K562 (cell line): ENCODE results near the gene PRM1. TPM values are rescaled to one million over a fixed set of nuclear protein-coding genes. Genes with fewer than 3 reads are reported as not detected.

ENCODE experiments used
- ATF1 ChIP-seq, 2 experiments: fragments of 450-650 bp in 1 of 2; IDR thresholded peaks; 2 replicates each; pipeline ENCODE4 v1.6.1; 2016; ENCODE audit warnings: missing compliant biosample characterization in 1 of 2, missing genetic modification characterization in 1 of 2
- CXXC5 ChIP-seq: fragments of 250-450 bp; sonication (Bioruptor Pico); IDR thresholded peaks from 2 replicates; pipeline ENCODE4 v1.8.0; 2022; ENCODE audit warnings: inconsistent platforms, mild to moderate bottlenecking, moderate library complexity
- MYC ChIP-seq, 2 experiments: fragments of 250-450 bp in 1 of 2; sonication (Bioruptor Pico) in 1 of 2; IDR thresholded peaks; 2 replicates each; pipeline versions ENCODE4 v1.5.1 to v1.6.1; 2012 to 2021; ENCODE audit warnings: low read depth in 2 of 2, borderline replicate concordance in 1 of 2, improper control_type of control experiment in 1 of 2, low read length in 1 of 2, mild to moderate bottlenecking in 1 of 2, moderate library complexity in 1 of 2
- POLR2B ChIP-seq: fragments of 450-650 bp; IDR thresholded peaks from 2 replicates; pipeline ENCODE4 v1.6.1; 2018; ENCODE audit warnings: low read depth; ENCODE audit not compliant: partially characterized antibody
- POLR2G ChIP-seq: fragments of 200-400 bp; formaldehyde crosslinking; IDR thresholded peaks from 2 replicates; pipeline ENCODE4 v1.6.1; 2017; ENCODE audit warnings: low read depth, mild to moderate bottlenecking, antibody characterized with exemption, low read length, moderate library complexity
- polyA plus RNA-seq, 8 experiments: library from polyadenylated mRNA; depleted of rRNA in 4 of 8; stranded (reverse) in 5 of 8; unstranded in 3 of 8; fragments of >200 nt; fragmentation: Nextera tagmentation in 2 of 8; fragmentation: Illumina TruSeq in 1 of 8; extraction: Ambion mirVana in 2 of 8; extraction: Trizol in 1 of 8; gene quantifications; 2 replicates each; pipeline versions ENCODE4 v1.2.1 to v1.2.3, GENCODE V29; 2011 to 2014; ENCODE audit warnings: inconsistent platforms in 1 of 8, missing spikeins in 1 of 8
- total RNA-seq, 7 experiments: library from RNA; depleted of rRNA in 6 of 7; stranded (reverse); fragments of >200 nt in 6 of 7; fragmentation: Illumina TruSeq in 2 of 7; extraction: Trizol in 2 of 7; gene quantifications; 2 replicates each; pipeline versions ENCODE4 v1.2.1 to v1.2.3, GENCODE V29; 2011 to 2021; ENCODE audit warnings: low replicate concordance in 1 of 7
- TF ChIP-seq, protein P1 (sequence below), 2 experiments: fragments of 450-650 bp; formaldehyde crosslinking in 1 of 2; IDR thresholded peaks; 2 replicates each; pipeline versions ENCODE4 v1.4.0 to v1.6.1; 2014 to 2020; ENCODE audit warnings: mild to moderate bottlenecking in 2 of 2, borderline replicate concordance in 1 of 2, low read depth in 1 of 2
- TF ChIP-seq, protein P2 (sequence below): fragments of 450-650 bp; IDR thresholded peaks from 2 replicates; pipeline ENCODE4 v1.6.1; 2017; ENCODE audit warnings: antibody characterized with exemption, mild to moderate bottlenecking
- TF ChIP-seq, protein P3 (sequence below), 2 experiments: IDR thresholded peaks in 1 of 2; conservative IDR thresholded peaks in 1 of 2; 2 replicates each; pipeline ENCODE4 v1.6.1; 2016; ENCODE audit warnings: low read depth in 2 of 2, mild to moderate bottlenecking in 1 of 2, missing compliant biosample characterization in 1 of 2, missing genetic modification characterization in 1 of 2, moderate library complexity in 1 of 2

The PRM1 gene
- total and polyA plus RNA-seq, 9 of the 15 experiments (the other 6 are each of a cell fraction or from before 2014, with no cell fraction given): not detected

DNA sequence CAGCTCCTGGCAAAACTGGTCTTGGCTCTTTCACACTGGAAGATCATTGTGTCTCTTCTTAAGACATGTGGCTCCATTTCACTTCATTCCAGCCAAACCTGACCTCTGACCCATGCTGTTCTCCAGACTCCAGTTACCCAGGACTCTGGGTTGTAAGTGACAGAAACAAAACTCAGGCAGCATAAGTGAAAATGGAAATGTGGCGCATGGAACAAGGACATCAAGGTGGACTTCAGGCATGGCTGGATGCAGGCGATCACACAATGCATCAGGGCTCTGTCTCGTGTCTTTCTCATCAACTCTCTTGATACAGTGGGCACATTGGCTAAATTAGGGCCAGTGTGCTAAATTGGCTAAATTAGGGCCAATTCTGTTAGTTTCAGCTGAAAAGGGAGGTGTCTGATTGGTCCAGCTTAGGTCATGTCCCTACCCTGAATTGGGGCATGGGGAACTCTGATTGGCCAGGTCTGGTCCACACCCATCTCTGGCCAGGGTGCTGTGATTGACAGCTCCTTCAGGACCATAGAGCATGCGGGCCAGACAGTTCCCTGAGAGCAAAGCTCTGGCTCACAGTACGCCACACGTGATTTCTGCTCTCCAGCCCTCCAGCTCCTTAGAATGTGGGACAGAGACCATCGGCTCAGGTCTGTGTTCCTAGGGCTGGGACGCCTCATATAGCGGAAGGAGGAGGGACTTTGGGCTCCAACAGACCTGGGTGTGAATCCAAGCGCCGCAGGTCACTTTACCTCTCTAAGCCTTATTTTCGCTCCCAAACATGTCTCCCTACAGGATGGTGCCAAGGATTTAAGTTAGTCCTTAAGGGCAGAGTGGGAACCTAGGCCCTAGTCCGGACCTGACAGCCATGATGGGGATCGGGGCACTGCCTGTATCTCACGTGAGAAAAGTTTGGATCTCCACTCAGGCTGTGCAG, 42.6 kb downstream of the PRM1 start (continued):
- TF ChIP-seq, protein P1, sequence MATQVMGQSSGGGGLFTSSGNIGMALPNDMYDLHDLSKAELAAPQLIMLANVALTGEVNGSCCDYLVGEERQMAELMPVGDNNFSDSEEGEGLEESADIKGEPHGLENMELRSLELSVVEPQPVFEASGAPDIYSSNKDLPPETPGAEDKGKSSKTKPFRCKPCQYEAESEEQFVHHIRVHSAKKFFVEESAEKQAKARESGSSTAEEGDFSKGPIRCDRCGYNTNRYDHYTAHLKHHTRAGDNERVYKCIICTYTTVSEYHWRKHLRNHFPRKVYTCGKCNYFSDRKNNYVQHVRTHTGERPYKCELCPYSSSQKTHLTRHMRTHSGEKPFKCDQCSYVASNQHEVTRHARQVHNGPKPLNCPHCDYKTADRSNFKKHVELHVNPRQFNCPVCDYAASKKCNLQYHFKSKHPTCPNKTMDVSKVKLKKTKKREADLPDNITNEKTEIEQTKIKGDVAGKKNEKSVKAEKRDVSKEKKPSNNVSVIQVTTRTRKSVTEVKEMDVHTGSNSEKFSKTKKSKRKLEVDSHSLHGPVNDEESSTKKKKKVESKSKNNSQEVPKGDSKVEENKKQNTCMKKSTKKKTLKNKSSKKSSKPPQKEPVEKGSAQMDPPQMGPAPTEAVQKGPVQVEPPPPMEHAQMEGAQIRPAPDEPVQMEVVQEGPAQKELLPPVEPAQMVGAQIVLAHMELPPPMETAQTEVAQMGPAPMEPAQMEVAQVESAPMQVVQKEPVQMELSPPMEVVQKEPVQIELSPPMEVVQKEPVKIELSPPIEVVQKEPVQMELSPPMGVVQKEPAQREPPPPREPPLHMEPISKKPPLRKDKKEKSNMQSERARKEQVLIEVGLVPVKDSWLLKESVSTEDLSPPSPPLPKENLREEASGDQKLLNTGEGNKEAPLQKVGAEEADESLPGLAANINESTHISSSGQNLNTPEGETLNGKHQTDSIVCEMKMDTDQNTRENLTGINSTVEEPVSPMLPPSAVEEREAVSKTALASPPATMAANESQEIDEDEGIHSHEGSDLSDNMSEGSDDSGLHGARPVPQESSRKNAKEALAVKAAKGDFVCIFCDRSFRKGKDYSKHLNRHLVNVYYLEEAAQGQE (IDR thresholded peaks at IDR 0.05; ENCODE audit: borderline replicate concordance): peak; percentile 47; the same call in 1 of the 2 replicates
- TF ChIP-seq, protein P1 (CRISPR knock-in tag; IDR thresholded peaks at IDR 0.05; ENCODE audit: low read depth): no peak
- TF ChIP-seq, protein P2, sequence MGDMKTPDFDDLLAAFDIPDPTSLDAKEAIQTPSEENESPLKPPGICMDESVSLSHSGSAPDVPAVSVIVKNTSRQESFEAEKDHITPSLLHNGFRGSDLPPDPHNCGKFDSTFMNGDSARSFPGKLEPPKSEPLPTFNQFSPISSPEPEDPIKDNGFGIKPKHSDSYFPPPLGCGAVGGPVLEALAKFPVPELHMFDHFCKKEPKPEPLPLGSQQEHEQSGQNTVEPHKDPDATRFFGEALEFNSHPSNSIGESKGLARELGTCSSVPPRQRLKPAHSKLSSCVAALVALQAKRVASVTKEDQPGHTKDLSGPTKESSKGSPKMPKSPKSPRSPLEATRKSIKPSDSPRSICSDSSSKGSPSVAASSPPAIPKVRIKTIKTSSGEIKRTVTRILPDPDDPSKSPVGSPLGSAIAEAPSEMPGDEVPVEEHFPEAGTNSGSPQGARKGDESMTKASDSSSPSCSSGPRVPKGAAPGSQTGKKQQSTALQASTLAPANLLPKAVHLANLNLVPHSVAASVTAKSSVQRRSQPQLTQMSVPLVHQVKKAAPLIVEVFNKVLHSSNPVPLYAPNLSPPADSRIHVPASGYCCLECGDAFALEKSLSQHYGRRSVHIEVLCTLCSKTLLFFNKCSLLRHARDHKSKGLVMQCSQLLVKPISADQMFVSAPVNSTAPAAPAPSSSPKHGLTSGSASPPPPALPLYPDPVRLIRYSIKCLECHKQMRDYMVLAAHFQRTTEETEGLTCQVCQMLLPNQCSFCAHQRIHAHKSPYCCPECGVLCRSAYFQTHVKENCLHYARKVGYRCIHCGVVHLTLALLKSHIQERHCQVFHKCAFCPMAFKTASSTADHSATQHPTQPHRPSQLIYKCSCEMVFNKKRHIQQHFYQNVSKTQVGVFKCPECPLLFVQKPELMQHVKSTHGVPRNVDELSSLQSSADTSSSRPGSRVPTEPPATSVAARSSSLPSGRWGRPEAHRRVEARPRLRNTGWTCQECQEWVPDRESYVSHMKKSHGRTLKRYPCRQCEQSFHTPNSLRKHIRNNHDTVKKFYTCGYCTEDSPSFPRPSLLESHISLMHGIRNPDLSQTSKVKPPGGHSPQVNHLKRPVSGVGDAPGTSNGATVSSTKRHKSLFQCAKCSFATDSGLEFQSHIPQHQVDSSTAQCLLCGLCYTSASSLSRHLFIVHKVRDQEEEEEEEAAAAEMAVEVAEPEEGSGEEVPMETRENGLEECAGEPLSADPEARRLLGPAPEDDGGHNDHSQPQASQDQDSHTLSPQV: peak; percentile 84
- TF ChIP-seq POLR2G: no peak
- 0 out of 2 replicates have a peak, but pooled peaks have one; percentile 36 for TF ChIP-seq CXXC5
- peak; percentile 56 for TF ChIP-seq POLR2B
- TF ChIP-seq ATF1 (CRISPR knock-in tag; IDR thresholded peaks at IDR 0.05): no peak
- TF ChIP-seq ATF1 (tag; IDR thresholded peaks at IDR 0.05): peak; percentile 45; the same call in 1 of the 2 replicates
- peak; percentile 77 for TF ChIP-seq MYC (IDR thresholded peaks at IDR 0.05; ENCODE audit: low read depth, low read length)
- TF ChIP-seq MYC (CRISPR knock-in tag; IDR thresholded peaks at IDR 0.05; ENCODE audit: borderline replicate concordance, low read depth): no peak
- TF ChIP-seq, protein P3, sequence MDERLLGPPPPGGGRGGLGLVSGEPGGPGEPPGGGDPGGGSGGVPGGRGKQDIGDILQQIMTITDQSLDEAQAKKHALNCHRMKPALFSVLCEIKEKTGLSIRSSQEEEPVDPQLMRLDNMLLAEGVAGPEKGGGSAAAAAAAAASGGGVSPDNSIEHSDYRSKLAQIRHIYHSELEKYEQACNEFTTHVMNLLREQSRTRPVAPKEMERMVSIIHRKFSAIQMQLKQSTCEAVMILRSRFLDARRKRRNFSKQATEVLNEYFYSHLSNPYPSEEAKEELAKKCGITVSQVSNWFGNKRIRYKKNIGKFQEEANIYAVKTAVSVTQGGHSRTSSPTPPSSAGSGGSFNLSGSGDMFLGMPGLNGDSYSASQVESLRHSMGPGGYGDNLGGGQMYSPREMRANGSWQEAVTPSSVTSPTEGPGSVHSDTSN (CRISPR knock-in tag; IDR thresholded peaks at IDR 0.05; ENCODE audit: low read depth): peak; percentile 86
- TF ChIP-seq, protein P3 (tag; conservative IDR thresholded peaks at IDR 0.05; ENCODE audit: low read depth): peak; percentile 94
